Mesendoderm (in vitro differentiated cells): ENCODE data around the gene FBLN1.

ENCODE experiments used
- DNase-seq: peaks from one replicate; pipeline ENCODE4 v3.0.0; 2013
- H2AK5ac ChIP-seq: 2 replicates; pipeline ENCODE4 v1.6.1; 2013; ENCODE audit warnings: low read length, inconsistent platforms
- H2BK120ac ChIP-seq: 2 replicates; pipeline ENCODE4 v1.6.1; 2013; ENCODE audit warnings: low read depth, mild to moderate bottlenecking, low read length, moderate library complexity, mixed read lengths
- H2BK15ac ChIP-seq: replicated peaks from 2 replicates; pipeline ENCODE4 v1.6.1; 2013; ENCODE audit warnings: low read depth, mild to moderate bottlenecking, moderate library complexity
- H2BK5ac ChIP-seq: 2 replicates; pipeline ENCODE4 v1.6.1; 2013; ENCODE audit warnings: low read length, inconsistent platforms
- H3K18ac ChIP-seq: 2 replicates; pipeline ENCODE4 v1.6.1; 2013; ENCODE audit warnings: mild to moderate bottlenecking, low read length, mixed read lengths
- H3K23ac ChIP-seq: one replicate; pipeline ENCODE4 v1.6.1; 2013; ENCODE audit warnings: low read length
- H3K27ac ChIP-seq: 2 replicates; pipeline ENCODE4 v1.5.1; 2013; ENCODE audit warnings: low read depth, mild to moderate bottlenecking, inconsistent platforms, low read length, moderate library complexity
- H3K27me3 ChIP-seq: 2 replicates; pipeline ENCODE4 v1.6.1; 2013; ENCODE audit warnings: low read length, control low read depth, mild to moderate bottlenecking, inconsistent platforms; ENCODE audit not compliant: insufficient read depth, poor library complexity
- H3K36me3 ChIP-seq: 2 replicates; pipeline ENCODE4 v1.6.1; 2013; ENCODE audit warnings: low read length, inconsistent platforms; ENCODE audit not compliant: control insufficient read depth, insufficient read depth
- H3K4ac ChIP-seq: one replicate; pipeline ENCODE4 v1.6.1; 2013; ENCODE audit warnings: low read depth, mild to moderate bottlenecking, low read length, moderate library complexity
- H3K4me1 ChIP-seq: 2 replicates; pipeline ENCODE4 v1.6.1; 2013; ENCODE audit warnings: low read depth, low read length, inconsistent platforms; ENCODE audit not compliant: control insufficient read depth
- H3K4me2 ChIP-seq: 2 replicates; pipeline ENCODE4 v1.6.1; 2013; ENCODE audit warnings: low read length
- H3K4me3 ChIP-seq: 2 replicates; pipeline ENCODE4 v1.5.1; 2013; ENCODE audit warnings: mild to moderate bottlenecking, low read length
- H3K56ac ChIP-seq: one replicate; pipeline ENCODE4 v1.6.1; 2013; ENCODE audit warnings: low read length
- H3K79me1 ChIP-seq: 2 replicates; pipeline ENCODE4 v1.6.1; 2013; ENCODE audit warnings: low read length, inconsistent platforms
- H3K79me2 ChIP-seq: 2 replicates; pipeline ENCODE4 v1.6.1; 2013; ENCODE audit warnings: mild to moderate bottlenecking, low read length; ENCODE audit not compliant: control insufficient read depth, insufficient read depth
- H3K9ac ChIP-seq: 2 replicates; pipeline ENCODE4 v1.6.1; 2013; ENCODE audit warnings: low read length, inconsistent platforms
- H4K5ac ChIP-seq: one replicate; pipeline ENCODE4 v1.6.1; 2013; ENCODE audit warnings: low read length
- H4K8ac ChIP-seq: one replicate; pipeline ENCODE4 v1.6.1; 2013; ENCODE audit warnings: low read depth, mild to moderate bottlenecking, control low read depth, low read length, moderate library complexity
- WGBS: extraction: QIAGEN DNeasy Blood & Tissue Kit; methylation state at CpG from one replicate; pipeline ENCODE4 v1.1.7; 2013; ENCODE audit warnings: low lambda C conversion rate, missing lambda C conversion rate; ENCODE audit not compliant: insufficient coverage; ENCODE audit errors: extremely low coverage; 5-methylcytosine and 5-hydroxymethylcytosine counted together

Gene FBLN1

DNA sequence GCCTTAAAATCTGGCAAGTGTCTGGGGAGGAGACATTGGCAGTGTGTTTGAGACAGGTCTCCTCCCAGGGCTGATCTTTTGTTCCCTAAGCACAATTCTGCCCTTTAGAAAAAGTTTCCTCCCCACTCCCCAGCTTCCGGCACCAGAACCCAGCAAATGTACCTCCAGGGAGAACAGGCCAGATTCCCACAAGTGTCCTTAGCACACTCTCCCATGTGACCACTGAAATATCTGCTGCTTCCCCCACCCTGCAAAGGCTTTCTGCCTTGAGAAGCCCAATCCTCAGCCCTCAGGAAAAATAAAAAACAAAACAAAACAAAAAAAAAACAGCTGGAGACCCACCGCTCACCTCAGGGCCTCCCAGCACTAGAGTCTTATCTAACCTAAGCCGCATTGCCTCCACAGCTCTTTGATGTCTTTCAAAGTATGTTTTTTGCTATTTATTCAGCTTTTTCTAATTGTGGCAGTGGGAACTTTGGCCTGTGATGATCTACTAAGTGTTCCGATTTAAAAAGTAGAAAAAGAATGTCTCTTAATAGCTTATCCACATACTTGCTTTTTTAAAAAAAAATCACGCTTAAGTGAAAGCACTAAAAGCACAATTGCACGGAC lies 29.0 kb upstream of the FBLN1 start:
- Histone ChIP-seq H4K5ac (no peak overlapping the region), H3K4me1 (no peaks in the 10 kb centered on the region), H2BK5ac (no peak overlapping the region), H2AK5ac (no peak overlapping the region), H3K79me1 (no peaks in the 10 kb centered on the region), H3K9ac (no peak overlapping the region), H3K36me3 (no peaks in the 10 kb centered on the region), H3K23ac (no peak overlapping the region), H3K27ac (no peak overlapping the region), H3K4me2 (no peak overlapping the region), H3K4ac (no peak overlapping the region), H3K18ac (peak overlapping the region; percentile 43), H2BK120ac (no peak overlapping the region), H3K27me3 (no peaks in the 10 kb centered on the region), H3K79me2 (no peaks in the 10 kb centered on the region), H2BK15ac (no peak overlapping the region), H3K4me3 (no peak overlapping the region), H3K56ac (peak overlapping the region; percentile 22), H4K8ac (no peak overlapping the region)
- no peak for DNase-seq
- whole genome bisulfite sequencing = no CpG with 5 or more reads among the region's 6 CpGs

DNA sequence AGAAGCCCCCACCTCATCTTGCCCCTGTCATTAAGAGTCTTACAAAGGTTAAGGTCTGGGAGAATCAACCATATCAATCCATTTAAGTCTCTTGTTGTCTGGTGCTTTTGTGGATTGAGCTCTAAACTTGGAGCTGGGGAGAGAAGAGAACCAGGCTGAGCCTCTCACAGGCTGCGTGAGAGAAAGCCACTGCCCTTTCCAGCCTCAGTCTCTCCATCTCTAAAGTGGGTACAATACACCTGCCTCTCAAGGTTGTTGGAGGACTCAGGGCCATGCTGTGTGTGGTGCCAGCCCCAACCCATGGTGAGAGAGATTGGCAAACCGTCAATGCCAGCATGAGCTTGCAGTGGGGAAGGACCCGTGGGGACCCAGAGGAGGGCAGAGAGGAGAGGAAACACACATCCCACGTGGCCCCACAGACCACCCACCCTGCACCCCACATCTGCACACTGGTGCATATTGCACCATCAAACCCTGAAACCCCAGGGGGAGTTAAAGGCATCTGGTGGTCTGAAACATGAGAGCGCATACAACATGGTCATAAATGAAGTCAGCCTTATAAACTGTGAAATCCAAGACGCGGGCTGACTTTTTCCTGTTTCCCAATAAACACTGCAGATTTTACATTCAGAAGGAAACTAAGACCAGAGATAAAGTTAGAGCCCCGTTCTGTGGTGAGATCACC lies 27.5 kb upstream of the FBLN1 start:
- H4K5ac ChIP-seq = no peak overlapping the region
- no peak overlapping the region for H3K4me2 ChIP-seq
- peak; percentile 48 for DNase-seq
- H3K4me1 ChIP-seq = no peaks in the 10 kb centered on the region
- no peak overlapping the region for H2BK15ac ChIP-seq
- no peak overlapping the region for H3K9ac ChIP-seq
- H2BK5ac ChIP-seq = no peak overlapping the region
- no peak overlapping the region for H3K4ac ChIP-seq
- H3K27me3 ChIP-seq = no peaks in the 10 kb centered on the region
- H2AK5ac ChIP-seq = no peak overlapping the region
- no peaks in the 10 kb centered on the region for H3K36me3 ChIP-seq
- H3K79me1 ChIP-seq = no peaks in the 10 kb centered on the region
- H2BK120ac ChIP-seq = no peak overlapping the region
- no peaks in the 10 kb centered on the region for H3K79me2 ChIP-seq
- no peak overlapping the region for H3K56ac ChIP-seq
- no peak overlapping the region for H3K4me3 ChIP-seq
- H3K27ac ChIP-seq = no peak overlapping the region
- no CpG with 5 or more reads among the region's 8 CpGs for WGBS
- no peak overlapping the region for H3K23ac ChIP-seq
- H3K18ac ChIP-seq = no peak overlapping the region
- no peak overlapping the region for H4K8ac ChIP-seq

DNA sequence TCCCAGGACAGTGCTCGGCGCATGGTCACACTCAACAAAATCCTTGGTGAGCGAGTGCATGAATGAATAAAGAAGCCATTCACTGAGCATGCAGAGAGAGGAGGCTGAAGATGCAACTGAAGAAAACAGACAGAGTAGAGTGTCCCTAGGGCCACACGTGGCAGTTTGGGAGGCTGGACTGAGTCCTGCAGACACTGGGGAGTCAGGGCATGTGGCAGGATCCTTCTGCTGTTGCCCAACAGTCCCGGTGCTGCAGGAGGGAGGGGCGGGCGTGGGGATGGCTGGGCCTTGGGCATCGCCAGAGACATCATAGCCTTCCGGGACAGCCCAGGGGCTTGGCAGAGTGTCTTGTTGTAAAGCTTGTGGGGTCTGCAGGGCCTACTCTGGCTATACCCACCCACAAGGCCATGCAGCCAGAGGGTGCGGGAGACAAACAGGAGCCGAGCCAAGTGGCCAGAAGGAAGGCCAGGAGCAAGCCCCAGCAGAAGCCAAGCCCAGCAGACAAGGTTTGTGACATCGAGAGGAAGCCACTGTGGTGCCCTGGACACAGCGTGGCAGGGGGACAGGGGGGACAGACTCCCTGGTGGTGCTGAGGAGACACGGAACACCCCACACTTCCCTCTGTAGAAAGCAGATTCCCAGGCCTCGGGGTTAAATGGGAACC lies 26.7 kb upstream of the FBLN1 start:
- Histone ChIP-seq H3K4me1 (no peaks in the 10 kb centered on the region), H3K27ac (no peak overlapping the region), H3K4ac (no peak overlapping the region), H3K23ac (no peak overlapping the region), H3K79me1 (no peaks in the 10 kb centered on the region), H3K4me3 (no peak overlapping the region), H4K8ac (no peak overlapping the region), H2AK5ac (no peak overlapping the region), H3K18ac (no peak overlapping the region), H2BK120ac (no peak overlapping the region), H3K27me3 (no peaks in the 10 kb centered on the region), H4K5ac (no peak overlapping the region), H3K9ac (no peak overlapping the region), H3K79me2 (no peaks in the 10 kb centered on the region), H2BK15ac (no peak overlapping the region), H3K36me3 (no peaks in the 10 kb centered on the region), H3K56ac (no peak overlapping the region), H2BK5ac (no peak overlapping the region), H3K4me2 (no peak overlapping the region)
- DNase-seq = no peak
- WGBS = no CpG with 5 or more reads among the region's 15 CpGs

DNA sequence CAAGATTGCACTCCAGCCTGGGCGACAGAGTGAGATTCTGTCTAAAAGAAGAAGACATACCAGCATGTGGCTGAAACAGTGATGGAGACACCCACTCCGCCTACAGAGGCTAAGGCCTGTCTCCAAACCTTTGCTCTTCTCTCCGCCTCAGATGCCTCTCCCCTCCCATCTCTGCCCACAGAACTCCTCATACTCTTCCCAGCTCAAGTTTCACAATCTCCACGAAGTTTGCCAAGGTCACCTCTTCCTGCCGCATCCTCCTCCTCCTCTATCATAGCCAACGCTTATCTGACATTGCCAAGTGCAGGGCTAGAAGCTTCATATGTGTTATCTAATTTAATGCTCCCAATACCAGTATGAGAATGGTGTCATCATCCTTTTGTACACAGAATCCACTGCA lies 25.9 kb upstream of the FBLN1 start:
- Histone ChIP-seq H3K4me2 (no peak overlapping the region), H3K27ac (no peak overlapping the region), H4K8ac (no peak overlapping the region), H3K27me3 (no peaks in the 10 kb centered on the region), H2BK5ac (no peak overlapping the region), H4K5ac (no peak overlapping the region), H3K4me3 (no peak overlapping the region), H3K79me2 (no peaks in the 10 kb centered on the region), H3K79me1 (no peaks in the 10 kb centered on the region), H2BK15ac (no peak overlapping the region), H2AK5ac (no peak overlapping the region), H3K36me3 (no peaks in the 10 kb centered on the region), H3K18ac (no peak overlapping the region), H3K23ac (no peak overlapping the region), H3K9ac (no peak overlapping the region), H3K56ac (no peak overlapping the region), H3K4ac (no peak overlapping the region), H2BK120ac (no peak overlapping the region), H3K4me1 (no peaks in the 10 kb centered on the region)
- DNase-seq = no peak
- no CpG with 5 or more reads among the region's 6 CpGs for WGBS

GRCh38 chr22:45477366-45478107 lies 25.1 kb upstream of the FBLN1 start:
- no peaks in the 10 kb centered on the region for H3K79me2 ChIP-seq
- H2BK15ac ChIP-seq = no peak overlapping the region
- no peaks in the 10 kb centered on the region for H3K36me3 ChIP-seq
- H3K4me3 ChIP-seq = no peak overlapping the region
- H3K9ac ChIP-seq = no peak overlapping the region
- no peaks in the 10 kb centered on the region for H3K79me1 ChIP-seq
- no peaks in the 10 kb centered on the region for H3K4me1 ChIP-seq
- no peak overlapping the region for H3K56ac ChIP-seq
- no peak overlapping the region for H2BK5ac ChIP-seq
- H3K4me2 ChIP-seq = no peak overlapping the region
- H3K27ac ChIP-seq = no peak overlapping the region
- no peak overlapping the region for H4K8ac ChIP-seq
- H4K5ac ChIP-seq = no peak overlapping the region
- no peaks in the 10 kb centered on the region for H3K27me3 ChIP-seq
- no peak overlapping the region for H2BK120ac ChIP-seq
- no peak overlapping the region for H3K18ac ChIP-seq
- DNase-seq = no peak
- H2AK5ac ChIP-seq = no peak overlapping the region
- no peak overlapping the region for H3K23ac ChIP-seq
- no peak overlapping the region for H3K4ac ChIP-seq
- WGBS = no CpG with 5 or more reads among the region's 7 CpGs
